Body of pancreas (tissue), 4 donors: ENCODE measurements around the gene MAP2K7. TPM values are rescaled to one million over a fixed set of nuclear protein-coding genes. Genes with fewer than 3 reads are reported as not detected.

Experiments
- ATAC-seq: fragments of 150-250 bp; one replicate; pipeline ENCODE4 v1.9.1; 2016
- DNase-seq, 4 donors: peaks; one replicate each; pipeline ENCODE4 v3.0.0-alpha.2; 2019
- H3K27ac ChIP-seq, 4 donors: fragments of 200-600 bp; sonication (generic); 1 replicate in 3 of 4; 2 replicates in 1 of 4; pipeline versions ENCODE4 v1.5.1 to v1.6.1; 2016 to 2019; ENCODE audit warnings: mild to moderate bottlenecking in 1 of 4, mixed read lengths in 1 of 4, moderate library complexity in 1 of 4
- H3K27me3 ChIP-seq, 2 donors: fragments of 200-600 bp; sonication (generic); one replicate each; pipeline ENCODE4 v1.6.0; 2016; ENCODE audit warnings: mild to moderate bottlenecking in 1 of 2
- H3K36me3 ChIP-seq, 2 donors: fragments of 200-600 bp; sonication (generic); replicated peaks in 1 of 2; 2 replicates each; pipeline ENCODE4 v1.5.1; 2016; ENCODE audit warnings: low read depth in 2 of 2; ENCODE audit not compliant: insufficient read depth in 1 of 2
- H3K4me1 ChIP-seq: fragments of 200-600 bp; sonication (generic); one replicate; pipeline ENCODE4 v1.6.0; 2016
- H3K4me3 ChIP-seq, 2 donors: fragments of 200-600 bp; sonication (generic); 1 replicate in 1 of 2; 2 replicates in 1 of 2; pipeline ENCODE4 v1.5.1; 2016 to 2019
- H3K9me3 ChIP-seq, 3 donors: fragments of 200-600 bp; sonication (generic); 1 replicate in 2 of 3; 2 replicates in 1 of 3; pipeline ENCODE4 v1.5.1; 2016
- POLR2A ChIP-seq, 3 donors: fragments of 450-650 bp; IDR thresholded peaks; one replicate each; pipeline ENCODE4 v1.6.1; 2016; ENCODE audit warnings: antibody characterized with exemption in 3 of 3, mild to moderate bottlenecking in 2 of 3
- WGBS, 2 donors: methylation state at CpG; one replicate each; pipeline ENCODE4 v1.1.5; 2017; 5-methylcytosine and 5-hydroxymethylcytosine counted together
- intact Hi-C: fragments of 100-400 bp; cut with DNase I; formaldehyde crosslinking; loops from one replicate; pipeline ENCODE4 v1.15.1; 2023
- total RNA-seq, 2 donors: library from RNA; depleted of rRNA; stranded (reverse); fragments of >200 nt; gene quantifications; one replicate each; pipeline ENCODE4 v1.1.0, GENCODE V29; 2016
- TF ChIP-seq, protein P1 (sequence below), 7 experiments: fragments of 450-650 bp in 4 of 7; fragments of 200-600 bp in 3 of 7; sonication (generic) in 3 of 7; IDR thresholded peaks; one replicate each; pipeline ENCODE4 v1.5.1; 2016 to 2019; ENCODE audit warnings: antibody characterized with exemption in 7 of 7

MAP2K7 gene
- total RNA-seq, 2 donors from 2014 or later = 8.0 to 34.9 TPM

DNA sequence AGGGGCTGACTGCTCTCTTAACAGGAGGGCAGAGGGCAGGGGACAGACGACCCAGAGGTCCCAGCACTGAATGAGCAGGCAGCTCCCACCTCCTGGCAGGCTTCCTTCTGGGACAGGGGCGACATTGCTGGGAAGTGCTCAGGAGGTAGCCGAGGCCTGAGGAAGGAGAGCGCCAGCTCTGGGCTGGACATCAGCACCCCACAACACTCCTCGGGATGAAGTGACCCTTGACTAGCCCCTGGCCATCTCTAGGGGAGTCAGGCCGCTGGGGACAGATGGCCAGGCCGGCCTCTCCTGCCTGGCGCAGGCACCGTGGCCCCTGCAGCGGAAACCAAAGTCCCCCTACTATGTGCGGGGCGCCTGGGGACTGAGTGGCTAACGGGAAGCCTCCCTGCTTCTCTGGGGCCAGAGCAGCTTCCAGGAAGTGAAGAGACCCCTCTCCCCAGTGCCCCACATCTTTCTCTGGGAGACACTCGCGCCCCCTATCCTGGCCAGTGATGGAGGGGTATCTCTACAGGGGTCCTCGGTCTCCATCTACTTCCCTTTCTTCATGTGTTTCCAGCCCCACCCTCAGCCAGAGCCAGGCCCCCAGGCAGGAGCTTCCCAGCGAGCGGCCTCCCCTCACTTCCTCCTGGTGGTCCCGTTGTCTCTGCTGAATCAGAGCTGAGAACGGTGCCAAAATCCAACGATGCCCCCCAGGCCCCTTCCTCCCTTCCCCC lies 39.5 kb upstream of the MAP2K7 start:
- intact Hi-C loops = no loop called here

DNA sequence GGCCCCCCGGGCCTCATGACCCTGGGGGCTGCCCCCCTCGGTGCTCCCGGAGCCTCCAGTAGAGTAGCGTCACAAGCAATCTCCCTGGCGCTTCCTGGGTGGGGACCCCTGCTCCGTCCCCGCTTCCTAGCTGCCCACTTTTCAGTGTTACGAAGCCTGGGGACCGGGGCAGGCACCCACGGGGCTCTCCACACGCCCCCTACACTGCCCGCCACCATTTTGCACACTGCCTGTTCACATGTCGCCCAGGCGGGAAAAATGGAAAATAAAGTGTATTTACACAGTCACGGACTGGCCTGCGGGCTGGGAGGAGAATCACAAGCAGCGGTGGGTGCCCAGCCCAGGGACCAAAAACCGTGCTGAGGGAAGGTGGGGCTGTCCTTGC lies 39.0 kb upstream of the MAP2K7 start:
- DNase-seq = no peak
- peaks cover 25% of the 10 kb centered on the region for H3K4me1 ChIP-seq
- H3K9me3 ChIP-seq = no peaks in the 10 kb centered on the region
- ATAC-seq = no peak
- no peak overlapping the region for H3K4me3 ChIP-seq
- H3K27ac ChIP-seq = no peak overlapping the region
- no peaks in the 10 kb centered on the region for H3K27me3 ChIP-seq
- intact Hi-C loops = no loop called here
- TF ChIP-seq POLR2A (IDR thresholded peaks at IDR 0.05) = no peak
- TF ChIP-seq, protein P1, sequence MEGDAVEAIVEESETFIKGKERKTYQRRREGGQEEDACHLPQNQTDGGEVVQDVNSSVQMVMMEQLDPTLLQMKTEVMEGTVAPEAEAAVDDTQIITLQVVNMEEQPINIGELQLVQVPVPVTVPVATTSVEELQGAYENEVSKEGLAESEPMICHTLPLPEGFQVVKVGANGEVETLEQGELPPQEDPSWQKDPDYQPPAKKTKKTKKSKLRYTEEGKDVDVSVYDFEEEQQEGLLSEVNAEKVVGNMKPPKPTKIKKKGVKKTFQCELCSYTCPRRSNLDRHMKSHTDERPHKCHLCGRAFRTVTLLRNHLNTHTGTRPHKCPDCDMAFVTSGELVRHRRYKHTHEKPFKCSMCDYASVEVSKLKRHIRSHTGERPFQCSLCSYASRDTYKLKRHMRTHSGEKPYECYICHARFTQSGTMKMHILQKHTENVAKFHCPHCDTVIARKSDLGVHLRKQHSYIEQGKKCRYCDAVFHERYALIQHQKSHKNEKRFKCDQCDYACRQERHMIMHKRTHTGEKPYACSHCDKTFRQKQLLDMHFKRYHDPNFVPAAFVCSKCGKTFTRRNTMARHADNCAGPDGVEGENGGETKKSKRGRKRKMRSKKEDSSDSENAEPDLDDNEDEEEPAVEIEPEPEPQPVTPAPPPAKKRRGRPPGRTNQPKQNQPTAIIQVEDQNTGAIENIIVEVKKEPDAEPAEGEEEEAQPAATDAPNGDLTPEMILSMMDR (IDR thresholded peaks at IDR 0.05) = no peak
- H3K36me3 ChIP-seq = no peaks in the 10 kb centered on the region
- 66 to 73% methylated on average over 13 to 14 of the region's 18 CpGs for WGBS, 2 donors

More for the DNA sequence above, 39.5 kb upstream of the MAP2K7 start:
- no peak for TF ChIP-seq POLR2A (IDR thresholded peaks at IDR 0.05)
- TF ChIP-seq, protein P1 (IDR thresholded peaks at IDR 0.05) = no peak
- H3K27ac ChIP-seq = no peak overlapping the region
- DNase-seq (no peak), ATAC-seq (no peak)
- no peak overlapping the region for H3K4me3 ChIP-seq
- WGBS, 2 donors = 73 to 85% methylated on average over 13 to 18 of the region's 21 CpGs
- no peaks in the 10 kb centered on the region for H3K27me3 ChIP-seq
- no peaks in the 10 kb centered on the region for H3K36me3 ChIP-seq
- no peaks in the 10 kb centered on the region for H3K9me3 ChIP-seq
- H3K4me1 ChIP-seq = peaks cover 19% of the 10 kb centered on the region

- H3K9me3 ChIP-seq = no peaks in the 10 kb centered on the region
- H3K36me3 ChIP-seq = no peaks in the 10 kb centered on the region
- no peak overlapping the region for H3K4me3 ChIP-seq
- H3K27me3 ChIP-seq = no peaks in the 10 kb centered on the region
- TF ChIP-seq POLR2A (IDR thresholded peaks at IDR 0.05) = no peak
- TF ChIP-seq, protein P1 (IDR thresholded peaks at IDR 0.05) = no peak
- no peak for ATAC-seq
- DNase-seq = no peak
- intact Hi-C loops = no loop called here
- WGBS, 2 donors = 52 to 62% methylated on average over 10 of the region's 10 CpGs
- H3K27ac ChIP-seq = no peak overlapping the region
- peaks cover 29% of the 10 kb centered on the region for H3K4me1 ChIP-seq
Observed at GRCh38 chr19:7865262-7865911, 38.3 kb upstream of the MAP2K7 start.

DNA sequence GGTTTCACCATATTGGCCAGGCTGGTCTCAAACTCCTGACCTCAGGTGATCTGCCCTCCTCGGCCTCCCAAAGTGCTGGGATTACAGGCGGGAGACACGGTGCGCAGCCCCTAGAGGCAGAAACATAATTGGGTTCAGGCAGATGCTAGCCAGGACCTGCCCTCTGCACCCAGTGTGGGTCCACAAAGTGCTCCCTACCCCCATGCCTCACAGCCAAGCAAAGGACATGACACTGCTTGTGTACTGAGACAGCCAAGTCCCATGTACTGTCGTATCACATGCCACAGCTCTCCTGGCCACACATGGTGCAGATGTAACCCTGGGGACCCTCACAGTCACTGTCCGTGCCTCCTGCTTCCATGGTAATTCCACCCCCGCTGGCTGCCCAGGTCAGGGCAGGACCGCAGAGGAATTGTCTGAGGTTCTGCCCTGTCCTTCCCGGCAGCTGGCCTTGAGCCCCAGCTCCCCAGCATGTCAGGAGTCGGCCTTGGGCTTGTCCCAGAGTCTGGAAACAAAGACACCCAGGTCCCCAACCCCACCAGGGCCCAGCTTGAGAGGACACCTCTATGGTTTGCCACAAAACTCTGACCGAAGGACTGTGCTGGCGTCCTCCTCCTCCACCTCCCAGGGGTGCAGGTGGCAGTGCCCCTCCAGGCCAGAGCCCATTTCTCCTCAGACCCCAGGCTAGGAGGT lies 37.1 kb upstream of the MAP2K7 start:
- DNase-seq = no peak
- intact Hi-C loops = no loop called here
- Histone ChIP-seq H3K27me3 (no peaks in the 10 kb centered on the region), H3K9me3 (no peaks in the 10 kb centered on the region), H3K27ac (peak overlapping the region in 1 of 4 donors; percentile 6), H3K4me3 (no peak overlapping the region), H3K4me1 (peaks cover 39% of the 10 kb centered on the region), H3K36me3 (no peaks in the 10 kb centered on the region)
- no peak for TF ChIP-seq POLR2A (IDR thresholded peaks at IDR 0.05)
- TF ChIP-seq, protein P1 (IDR thresholded peaks at IDR 0.05) = no peak
- ATAC-seq = no peak
- 63 to 67% methylated on average over 7 to 12 of the region's 12 CpGs for WGBS, 2 donors
